ENCODE measurements around the gene UMODL1. TPM values are rescaled to one million over a fixed set of nuclear protein-coding genes. Genes with fewer than 3 reads are reported as not detected.
A peak's percentile ranks its signal among the peaks of the same experiment; 100 is the strongest.

The UMODL1 gene
- total RNA-seq, 2 experiments from 2014 or later: not detected

DNA sequence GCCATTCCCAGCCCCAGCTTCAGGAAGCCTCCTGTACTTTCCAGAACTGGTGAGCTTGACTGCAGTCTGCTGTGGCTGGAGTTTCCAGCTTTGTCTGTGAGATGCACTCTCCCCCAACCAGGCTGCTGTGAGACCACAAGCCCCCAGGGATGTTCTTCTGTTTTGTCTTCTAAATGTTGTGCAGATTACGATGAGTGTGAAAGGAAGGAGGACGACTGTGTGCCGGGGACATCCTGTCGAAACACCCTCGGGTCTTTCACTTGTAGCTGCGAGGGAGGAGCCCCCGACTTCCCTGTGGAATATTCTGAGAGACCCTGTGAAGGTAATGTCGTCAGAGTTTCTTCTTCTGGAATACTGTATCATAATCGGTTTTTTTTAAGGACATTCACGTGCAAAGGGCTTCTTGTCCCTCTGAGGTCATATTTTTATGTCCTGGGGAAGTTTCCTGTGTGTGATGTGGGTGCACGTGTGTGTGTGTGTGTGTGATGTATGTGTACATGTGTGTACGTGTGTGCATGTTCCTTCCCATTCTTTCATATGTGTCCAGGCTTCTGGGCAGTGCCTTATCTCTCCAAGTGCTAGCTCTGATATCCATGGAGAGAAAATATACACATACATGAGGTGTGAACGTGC is 49.9 kb downstream of the UMODL1 start:
- ChIA-PET POLR2A (no interaction called here), CTCF (interaction anchor here (0.9 to 3.6 kb wide), 3 partner anchors 13 to 304 kb away, joined by 3 to 24 read pairs (median 6); no protein-coding TSS in a partner anchor)

DNA sequence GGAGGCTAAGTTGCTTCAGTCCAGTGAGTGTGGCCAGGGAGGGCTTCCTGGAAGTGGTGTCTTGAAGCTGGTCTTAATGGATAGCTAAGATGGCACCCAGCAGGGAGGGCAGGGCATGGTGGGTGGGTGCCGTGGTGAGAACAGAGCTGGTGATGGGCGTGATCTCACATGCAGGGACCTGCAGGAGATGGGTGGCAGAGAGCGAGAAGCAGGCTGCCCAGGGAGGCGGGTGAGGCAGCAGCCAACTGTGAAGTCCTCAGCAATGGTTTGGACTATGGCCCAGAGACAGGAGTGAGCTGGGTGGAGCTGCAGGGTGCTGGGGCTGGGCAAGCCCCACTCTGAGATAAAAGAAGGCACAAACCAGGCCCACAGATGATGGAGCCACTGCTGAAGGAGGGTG is 50.7 kb downstream of the UMODL1 start:
- H3K4me1 Mint-ChIP-seq (ENCODE audit: low read depth): peaks cover 67% of the 10 kb centered on the region
- peaks cover 49% of the 10 kb centered on the region for H3K27me3 Mint-ChIP-seq (ENCODE audit: low read depth)
- CTCF ChIA-PET: interaction anchor here (0.9 to 3.6 kb wide), 2 partner anchors 14 to 305 kb away, joined by 6 to 24 read pairs; no protein-coding TSS in a partner anchor
- no peak overlapping the region for H3K27ac Mint-ChIP-seq
- POLR2A ChIA-PET: interaction anchor here (0.6 kb wide), 1 partner anchor 226 kb away, joined by 3 read pairs; no protein-coding TSS in a partner anchor
- H3K9me3 Mint-ChIP-seq (ENCODE audit: insufficient read depth): no peaks in the 10 kb centered on the region
- no peak for ATAC-seq
- H3K36me3 Mint-ChIP-seq (ENCODE audit: low read depth): no peaks in the 10 kb centered on the region
- no peak for DNase-seq
- no peak overlapping the region for H3K4me3 Mint-ChIP-seq

More for the DNA sequence above, 49.9 kb downstream of the UMODL1 start:
- H3K4me1 Mint-ChIP-seq (ENCODE audit: low read depth): peaks cover 64% of the 10 kb centered on the region
- no peaks in the 10 kb centered on the region for H3K36me3 Mint-ChIP-seq (ENCODE audit: low read depth)
- no peak overlapping the region for H3K27ac Mint-ChIP-seq
- peaks cover 49% of the 10 kb centered on the region for H3K27me3 Mint-ChIP-seq (ENCODE audit: low read depth)
- no peaks in the 10 kb centered on the region for H3K9me3 Mint-ChIP-seq (ENCODE audit: insufficient read depth)
- H3K4me3 Mint-ChIP-seq: no peak overlapping the region
- ATAC-seq (no peak), DNase-seq (no peak)

DNA sequence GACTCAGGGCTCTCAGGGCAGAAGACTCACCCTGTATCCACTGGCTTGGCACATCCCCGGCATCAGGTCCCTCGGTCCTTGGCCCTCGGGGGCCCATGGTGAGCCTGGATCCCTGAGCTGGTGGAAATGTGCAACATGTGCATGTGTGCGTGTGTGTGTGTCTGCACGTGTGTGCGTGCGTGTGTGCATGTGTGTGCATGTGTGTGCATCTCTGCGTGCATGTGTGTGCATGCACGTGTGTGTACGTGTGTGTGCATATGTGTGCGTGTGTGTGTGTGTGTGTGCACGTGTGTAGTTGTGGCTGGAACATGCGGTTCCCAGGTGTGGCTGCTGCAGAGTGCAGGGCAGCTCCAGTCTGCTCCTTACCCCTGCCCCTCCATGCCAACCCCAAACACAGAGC is 51.3 kb downstream of the UMODL1 start:
- POLR2A ChIA-PET: no interaction called here
- Mint-ChIP-seq H3K4me1 (ENCODE audit: low read depth) (peaks cover 62% of the 10 kb centered on the region), H3K36me3 (ENCODE audit: low read depth) (no peaks in the 10 kb centered on the region), H3K4me3 (no peak overlapping the region), H3K27ac (no peak overlapping the region), H3K9me3 (ENCODE audit: insufficient read depth) (no peaks in the 10 kb centered on the region), H3K27me3 (ENCODE audit: low read depth) (peaks cover 44% of the 10 kb centered on the region)
- DNase-seq (no peak), ATAC-seq (no peak)
- CTCF ChIA-PET: interaction anchor here (3.6 kb wide), 1 partner anchor 15 kb away, joined by 24 read pairs; no protein-coding TSS in a partner anchor

DNA sequence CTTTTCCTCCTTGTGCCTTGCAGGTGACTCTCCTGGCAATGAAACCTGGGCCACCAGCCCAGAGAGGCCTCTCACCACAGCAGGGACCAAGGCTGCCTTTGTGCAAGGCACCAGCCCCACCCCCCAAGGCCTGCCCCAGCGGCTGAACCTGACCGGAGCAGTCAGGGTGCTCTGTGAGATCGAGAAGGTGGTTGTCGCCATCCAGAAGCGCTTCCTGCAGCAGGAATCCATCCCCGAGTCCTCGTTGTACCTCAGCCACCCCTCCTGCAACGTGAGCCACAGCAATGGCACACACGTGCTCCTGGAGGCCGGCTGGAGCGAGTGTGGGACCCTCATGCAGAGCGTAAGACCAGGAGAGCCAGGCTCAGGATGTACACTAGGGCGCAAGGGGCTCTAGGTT is 51.7 kb downstream of the UMODL1 start:
- CTCF ChIA-PET: interaction anchor here (3.6 kb wide), 1 partner anchor 15 kb away, joined by 24 read pairs; no protein-coding TSS in a partner anchor
- H3K27ac Mint-ChIP-seq: no peak overlapping the region
- DNase-seq (no peak), ATAC-seq (no peak)
- no peaks in the 10 kb centered on the region for H3K36me3 Mint-ChIP-seq (ENCODE audit: low read depth)
- H3K4me1 Mint-ChIP-seq (ENCODE audit: low read depth): peaks cover 57% of the 10 kb centered on the region
- H3K27me3 Mint-ChIP-seq (ENCODE audit: low read depth): peaks cover 41% of the 10 kb centered on the region
- no peaks in the 10 kb centered on the region for H3K9me3 Mint-ChIP-seq (ENCODE audit: insufficient read depth)
- no peak overlapping the region for H3K4me3 Mint-ChIP-seq
- POLR2A ChIA-PET: no interaction called here

DNA sequence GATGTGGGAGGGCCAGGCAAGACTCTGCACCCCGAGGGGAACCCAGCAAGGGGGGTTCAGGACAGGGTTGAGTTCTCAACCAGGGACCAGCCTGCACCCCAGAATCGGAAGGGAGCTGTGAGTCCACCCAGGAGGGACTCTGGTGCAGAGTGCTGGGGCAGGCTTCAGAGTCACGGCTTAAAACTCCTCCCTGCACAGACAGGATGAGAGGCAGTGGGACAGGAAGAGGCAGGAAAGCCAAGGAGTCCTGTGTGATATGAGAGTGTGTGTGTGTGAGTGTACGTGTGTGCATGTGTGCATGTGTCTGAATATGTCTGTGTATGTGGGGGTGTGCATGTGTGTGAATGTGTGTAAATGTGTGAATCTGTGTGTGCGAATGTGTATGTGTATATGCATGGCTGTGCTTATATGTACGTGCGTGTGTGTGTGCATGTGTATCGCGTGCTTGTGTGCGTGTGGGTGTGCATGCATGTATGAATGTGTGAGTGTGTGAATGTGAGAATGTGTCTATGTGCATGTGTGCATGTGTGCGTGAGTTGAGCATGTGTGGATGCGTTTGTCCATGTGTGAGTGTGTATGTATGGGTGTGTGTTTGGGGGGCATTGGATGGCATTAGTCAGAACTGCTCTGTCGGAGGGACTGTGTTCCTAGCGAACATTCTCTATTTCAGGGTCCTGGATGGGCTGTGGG is 52.2 kb downstream of the UMODL1 start:
- no peak for DNase-seq
- POLR2A ChIA-PET: no interaction called here
- CTCF ChIA-PET: interaction anchor here (3.6 kb wide), 1 partner anchor 16 kb away, joined by 24 read pairs; no protein-coding TSS in a partner anchor
- Mint-ChIP-seq H3K4me1 (ENCODE audit: low read depth) (peaks cover 52% of the 10 kb centered on the region), H3K9me3 (ENCODE audit: insufficient read depth) (no peaks in the 10 kb centered on the region), H3K4me3 (no peak overlapping the region), H3K36me3 (ENCODE audit: low read depth) (no peaks in the 10 kb centered on the region), H3K27me3 (ENCODE audit: low read depth) (peaks cover 35% of the 10 kb centered on the region), H3K27ac (no peak overlapping the region)
- no peak for ATAC-seq

DNA sequence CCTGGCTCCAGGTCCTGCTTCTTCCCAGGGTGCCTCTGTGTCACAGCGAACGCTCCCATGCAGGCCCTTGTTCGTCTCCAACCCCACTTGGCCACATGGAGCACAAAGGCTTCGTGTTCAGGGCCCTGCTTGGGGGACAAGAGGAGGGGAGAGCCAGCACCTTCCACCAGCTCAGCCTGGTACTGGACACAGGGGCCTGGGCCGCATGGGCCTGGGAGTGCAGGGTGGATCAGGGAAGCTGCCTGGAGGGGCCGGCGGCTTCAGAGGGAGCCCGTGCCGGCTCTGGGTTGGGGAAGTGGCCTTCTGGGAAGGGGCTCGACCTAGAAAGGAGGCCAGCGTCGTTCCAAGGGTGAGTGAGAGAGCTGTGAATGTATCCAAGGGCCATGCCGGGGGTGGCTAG is 53.0 kb downstream of the UMODL1 start:
- Mint-ChIP-seq H3K9me3 (ENCODE audit: insufficient read depth) (no peaks in the 10 kb centered on the region), H3K27me3 (ENCODE audit: low read depth) (peaks cover 34% of the 10 kb centered on the region), H3K4me3 (no peak overlapping the region), H3K4me1 (ENCODE audit: low read depth) (peaks cover 51% of the 10 kb centered on the region), H3K36me3 (ENCODE audit: low read depth) (no peaks in the 10 kb centered on the region), H3K27ac (no peak overlapping the region)
- CTCF ChIA-PET: interaction anchor here (1.2 to 1.3 kb wide), 2 partner anchors 21 to 512 kb away, joined by 3 to 5 read pairs; no protein-coding TSS in a partner anchor
- POLR2A ChIA-PET: no interaction called here
- DNase-seq (no peak), ATAC-seq (no peak)

DNA sequence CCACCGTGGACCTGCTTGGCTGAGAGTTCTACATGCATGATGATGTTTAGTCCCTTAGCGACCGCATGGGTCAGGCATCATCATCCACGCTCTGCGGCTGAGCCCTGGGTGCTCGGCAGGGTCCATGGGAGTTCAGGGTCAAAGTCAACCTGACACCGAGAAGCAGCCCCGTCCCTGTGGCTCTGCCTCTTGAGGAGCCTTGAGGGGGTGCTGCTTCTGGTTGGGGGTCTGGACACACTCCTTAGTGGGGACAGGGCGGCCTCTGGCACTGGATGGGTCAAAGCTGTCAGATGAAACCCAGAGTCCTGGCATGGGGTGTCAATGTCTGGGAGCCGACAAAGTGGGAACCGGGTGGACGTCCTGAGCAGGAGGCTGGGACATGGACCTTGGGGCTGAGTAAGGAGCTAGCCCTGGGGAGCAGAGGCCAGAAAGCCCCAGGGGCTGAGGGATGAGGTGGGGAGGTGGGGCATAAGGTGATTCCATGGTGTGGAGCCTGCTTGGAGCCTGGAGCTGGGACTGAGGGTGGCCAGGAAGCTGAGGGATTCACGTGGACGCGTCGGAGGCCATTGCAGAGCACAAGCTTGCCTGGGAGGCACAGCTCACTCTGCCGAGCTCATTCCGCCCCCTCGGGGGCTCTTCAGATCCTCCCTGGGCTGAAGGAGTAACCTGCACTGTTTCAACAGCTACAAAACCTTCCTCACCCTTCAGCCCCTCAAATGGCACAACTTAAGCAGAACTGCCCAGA is 53.9 kb downstream of the UMODL1 start:
- ChIA-PET CTCF (interaction anchor here (0.7 to 1.4 kb wide), 7 partner anchors 8 to 513 kb away, joined by 3 to 16 read pairs (median 4); no protein-coding TSS in a partner anchor), POLR2A (interaction anchor here (0.6 kb wide), 1 partner anchor 12 kb away, joined by 3 read pairs; no protein-coding TSS in a partner anchor)
- ATAC-seq (no peak), DNase-seq (no peak)
- Mint-ChIP-seq H3K36me3 (ENCODE audit: low read depth) (no peaks in the 10 kb centered on the region), H3K27me3 (ENCODE audit: low read depth) (peaks cover 28% of the 10 kb centered on the region), H3K9me3 (ENCODE audit: insufficient read depth) (no peaks in the 10 kb centered on the region), H3K27ac (no peak overlapping the region), H3K4me3 (no peak overlapping the region), H3K4me1 (ENCODE audit: low read depth) (peaks cover 55% of the 10 kb centered on the region)

DNA sequence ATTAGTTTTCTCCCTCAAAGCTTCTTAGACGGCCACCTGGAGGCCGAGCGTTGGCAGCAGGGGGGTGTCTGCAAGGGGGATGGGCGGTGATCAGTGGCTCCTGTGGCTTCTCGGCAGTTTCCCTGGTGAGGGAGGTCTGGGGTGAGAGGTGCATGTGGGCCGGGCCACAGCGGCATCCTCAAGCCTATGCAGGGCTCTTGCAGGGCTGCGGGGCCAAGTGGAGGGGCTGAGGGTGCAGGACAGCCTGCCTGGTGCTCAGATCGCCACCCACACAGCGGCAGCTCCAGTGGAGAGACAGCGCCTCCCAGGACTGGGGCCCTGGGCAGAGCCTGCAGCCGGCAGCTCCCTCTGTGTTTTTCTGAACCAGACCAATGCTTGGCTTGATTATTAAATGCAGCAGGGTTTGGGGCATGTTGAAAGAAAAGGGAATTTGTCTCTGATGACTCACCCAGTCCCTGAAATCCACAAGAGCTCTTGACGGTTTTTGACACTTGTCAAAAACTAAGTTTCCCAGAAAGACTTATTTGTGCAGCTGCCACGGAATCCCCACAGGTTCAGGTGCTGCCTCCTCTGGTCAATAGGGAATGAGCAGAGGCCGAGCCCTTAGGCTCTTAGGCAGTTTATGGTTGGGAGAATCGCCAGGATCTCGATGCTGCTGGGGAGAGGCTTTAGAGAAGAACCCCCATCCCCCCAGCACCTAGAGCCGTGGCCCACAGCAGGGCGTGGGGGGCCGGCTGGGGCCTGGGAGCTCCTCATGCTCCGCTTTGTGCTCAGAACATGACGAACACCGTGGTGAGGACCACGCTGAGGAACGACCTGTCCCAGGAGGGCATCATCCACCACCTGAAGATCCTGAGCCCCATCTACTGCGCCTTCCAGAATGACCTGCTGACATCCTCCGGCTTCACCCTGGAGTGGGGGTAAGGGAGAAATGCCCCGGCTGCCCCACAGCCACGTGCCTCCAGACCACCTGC is 54.7 kb downstream of the UMODL1 start:
- Mint-ChIP-seq H3K9me3 (ENCODE audit: insufficient read depth) (no peaks in the 10 kb centered on the region), H3K27ac (no peak overlapping the region), H3K4me1 (ENCODE audit: low read depth) (peaks cover 51% of the 10 kb centered on the region), H3K4me3 (no peak overlapping the region), H3K36me3 (ENCODE audit: low read depth) (no peaks in the 10 kb centered on the region), H3K27me3 (ENCODE audit: low read depth) (peaks cover 21% of the 10 kb centered on the region)
- CTCF ChIA-PET: interaction anchor here (0.7 to 1.4 kb wide), 6 partner anchors 8 to 309 kb away, joined by 3 to 16 read pairs (median 4); no protein-coding TSS in a partner anchor
- DNase-seq (peak; percentile 38), ATAC-seq (peak; percentile 59)
- POLR2A ChIA-PET: interaction anchor here (0.6 kb wide), 1 partner anchor 11 kb away, joined by 3 read pairs; no protein-coding TSS in a partner anchor

DNA sequence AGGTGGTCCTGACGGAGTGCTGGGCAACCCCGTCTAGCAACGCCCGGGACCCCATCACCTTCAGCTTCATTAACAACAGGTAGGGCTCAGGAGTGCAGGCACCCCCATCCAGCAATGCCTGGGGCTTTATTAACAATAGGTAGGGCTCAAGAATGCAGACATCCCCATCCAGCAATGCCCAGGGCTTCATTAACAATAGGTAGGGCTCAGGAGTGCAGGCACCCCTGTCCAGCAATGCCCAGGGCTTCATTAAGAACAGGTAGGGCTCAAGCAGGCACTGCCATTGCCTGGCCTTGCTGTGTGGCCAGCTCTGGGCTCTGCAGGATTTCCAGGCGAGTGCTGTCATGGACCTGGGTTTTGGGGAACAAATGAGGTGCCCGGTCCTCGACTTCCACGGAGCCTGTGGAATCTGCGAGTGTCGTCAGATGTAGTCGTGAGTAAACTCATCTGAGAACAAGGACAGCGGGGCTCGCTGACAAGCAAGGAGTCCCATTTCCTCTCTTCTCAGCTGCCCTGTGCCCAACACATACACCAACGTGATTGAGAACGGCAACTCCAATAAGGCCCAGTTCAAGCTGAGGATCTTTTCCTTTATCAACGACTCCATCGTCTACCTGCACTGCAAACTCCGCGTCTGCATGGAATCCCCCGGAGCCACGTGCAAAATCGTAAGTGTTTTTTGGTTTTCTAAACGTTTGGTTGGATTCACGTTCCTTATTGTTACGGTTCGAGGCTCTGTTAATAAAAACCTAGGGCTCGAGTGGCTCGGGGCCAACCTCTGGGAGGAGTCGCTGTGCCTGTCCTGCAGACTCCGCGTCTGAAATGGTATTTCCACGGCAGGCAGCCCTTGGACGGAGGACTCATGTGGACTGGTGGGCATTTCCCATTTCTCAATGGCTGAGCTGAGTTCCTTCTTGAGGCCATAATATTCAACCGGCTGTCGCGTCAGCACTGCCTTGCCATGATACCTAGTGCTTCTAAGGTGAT is 56.3 kb downstream of the UMODL1 start:
- no peaks in the 10 kb centered on the region for H3K9me3 Mint-ChIP-seq (ENCODE audit: insufficient read depth)
- peaks cover 10% of the 10 kb centered on the region for H3K27me3 Mint-ChIP-seq (ENCODE audit: low read depth)
- peaks cover 43% of the 10 kb centered on the region for H3K4me1 Mint-ChIP-seq (ENCODE audit: low read depth)
- ATAC-seq: no peak
- ChIA-PET POLR2A (no interaction called here), CTCF (interaction anchor here (4.2 kb wide), 1 partner anchor 10 kb away, joined by 42 read pairs; no protein-coding TSS in a partner anchor)
- H3K4me3 Mint-ChIP-seq: no peak overlapping the region
- no peak overlapping the region for H3K27ac Mint-ChIP-seq
- DNase-seq: no peak
- no peaks in the 10 kb centered on the region for H3K36me3 Mint-ChIP-seq (ENCODE audit: low read depth)
